Stimulated activated CD4-positive, alpha-beta T cell treated with anti-CD3 and anti-CD28 coated beads, TNF-alpha, amount 100 ng/mL, for 24 hours (primary cell): ENCODE measurements around the gene TNFRSF6B.
A peak's percentile ranks its signal among the peaks of the same experiment; 100 is the strongest.
"Not testable (repeated sequence)": the region's sequence is repeated elsewhere in the genome, so short reads cannot be mapped to it uniquely, and the experiment has no call there.

ENCODE experiments used
- DNase-seq, 3 experiments: peaks; one replicate each; pipeline ENCODE4 v3.0.0-alpha.2; 2020; ENCODE audit warnings: low read depth in 3 of 3

TNFRSF6B gene

DNA sequence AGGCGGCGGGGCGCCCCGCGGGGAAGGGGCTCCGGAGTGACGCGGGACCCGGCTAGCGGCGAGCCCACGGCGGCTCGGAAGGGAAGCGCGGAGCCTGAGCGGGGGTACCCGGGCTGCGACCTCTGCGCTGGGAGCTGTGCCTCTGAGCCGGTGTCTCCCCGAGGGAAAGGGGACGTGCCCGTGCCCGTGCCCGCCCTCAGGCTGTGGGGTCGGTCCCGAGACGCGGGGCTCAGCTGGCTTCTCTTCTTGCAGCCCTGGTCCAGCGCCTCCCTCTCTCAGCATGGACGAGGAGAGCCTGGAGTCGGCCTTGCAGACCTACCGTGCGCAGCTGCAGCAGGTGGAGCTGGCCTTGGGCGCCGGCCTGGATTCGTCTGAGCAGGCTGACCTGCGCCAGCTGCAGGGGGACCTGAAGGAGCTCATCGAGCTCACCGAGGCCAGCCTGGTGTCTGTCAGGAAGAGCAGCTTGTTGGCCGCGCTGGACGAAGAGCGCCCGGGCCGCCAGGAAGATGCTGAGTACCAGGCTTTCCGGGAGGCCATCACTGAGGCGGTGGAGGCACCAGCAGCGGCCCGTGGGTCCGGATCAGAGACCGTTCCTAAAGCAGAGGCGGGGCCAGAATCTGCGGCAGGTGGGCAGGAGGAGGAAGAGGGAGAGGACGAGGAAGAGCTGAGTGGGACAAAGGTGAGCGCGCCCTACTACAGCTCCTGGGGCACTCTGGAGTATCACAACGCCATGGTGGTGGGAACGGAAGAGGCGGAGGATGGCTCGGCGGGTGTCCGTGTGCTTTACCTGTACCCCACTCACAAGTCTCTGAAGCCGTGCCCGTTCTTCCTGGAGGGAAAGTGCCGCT lies 12.1 kb downstream of the TNFRSF6B start:
- DNase-seq = no peak

- no peak for DNase-seq
Measured at GRCh38 chr20:63709149-63709527, 12.7 kb downstream of the TNFRSF6B start.

DNA sequence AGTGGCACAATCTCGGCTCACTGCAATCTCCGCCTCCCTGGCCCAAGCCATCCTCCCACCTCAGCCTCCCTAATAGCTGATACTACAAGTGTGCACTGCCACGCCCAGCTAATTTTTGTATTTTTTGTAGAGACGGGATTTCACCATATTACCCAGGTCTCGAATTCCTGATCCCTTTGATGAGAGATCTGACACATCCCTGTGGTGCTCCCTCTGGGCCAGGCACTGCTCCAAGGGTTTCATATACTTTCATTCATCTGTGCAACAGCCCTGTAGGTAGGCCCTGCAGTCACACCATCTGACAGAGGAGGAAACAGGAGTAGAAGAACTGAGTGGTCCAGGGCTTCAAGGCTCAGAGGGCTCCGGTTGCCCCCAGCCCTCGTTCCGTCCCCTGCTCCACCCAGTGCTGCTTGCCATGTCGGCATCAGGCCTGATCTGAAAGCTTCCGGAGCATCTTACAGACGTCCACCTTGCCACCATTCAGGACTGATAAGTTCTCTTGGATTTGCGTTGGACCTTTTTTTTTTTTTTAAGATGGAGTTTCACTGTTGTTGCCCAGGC lies 14.7 kb downstream of the TNFRSF6B start:
- DNase-seq = no peak

DNA sequence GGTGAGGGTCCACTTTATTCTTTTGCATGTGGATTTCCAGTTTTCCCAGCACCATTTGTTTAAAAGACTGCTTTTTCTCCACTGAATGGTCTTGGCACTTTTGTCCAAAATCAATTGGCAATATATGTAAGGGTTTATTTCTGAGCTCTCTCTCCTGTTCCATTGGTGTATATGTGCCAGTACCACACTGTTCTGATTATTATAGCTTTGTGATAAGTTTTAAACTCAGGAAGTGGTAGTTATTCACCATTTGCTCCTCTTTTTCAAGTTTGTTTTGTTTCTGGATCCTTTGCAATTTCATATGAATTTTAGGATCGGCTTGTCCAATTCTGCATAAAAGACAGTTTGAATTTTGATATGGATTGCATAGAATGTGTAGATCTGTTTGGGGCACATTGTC lies 15.7 kb downstream of the TNFRSF6B start:
- DNase-seq = no peak

GRCh38 chr20:63714858-63715257 lies 18.4 kb downstream of the TNFRSF6B start:
- no peak for DNase-seq

DNA sequence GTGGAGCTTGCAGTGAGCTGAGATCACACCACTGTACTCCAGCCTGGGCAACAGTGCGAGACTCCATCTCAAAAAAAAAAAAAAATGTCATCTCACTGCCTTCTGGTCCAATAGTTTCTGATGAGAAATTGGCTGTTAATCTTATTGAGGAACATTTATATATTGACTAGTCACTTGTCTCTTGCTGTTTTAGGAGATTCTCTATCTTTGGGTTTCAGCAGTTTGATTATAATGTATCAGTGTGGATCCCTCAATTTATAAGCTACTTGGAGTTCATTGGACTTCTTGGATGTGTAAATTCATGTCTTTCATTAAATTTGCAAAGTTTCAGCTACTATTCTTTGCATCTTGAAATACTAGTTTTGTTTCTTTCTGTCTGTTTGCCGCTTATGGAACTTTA lies 22.5 kb downstream of the TNFRSF6B start:
- no peak for DNase-seq

- DNase-seq = not testable (repeated sequence)
Measured at GRCh38 chr20:63722967-63723622, 26.6 kb downstream of the TNFRSF6B start.

GRCh38 chr20:63730189-63730733 lies 33.8 kb downstream of the TNFRSF6B start:
- not testable (repeated sequence) for DNase-seq

DNA sequence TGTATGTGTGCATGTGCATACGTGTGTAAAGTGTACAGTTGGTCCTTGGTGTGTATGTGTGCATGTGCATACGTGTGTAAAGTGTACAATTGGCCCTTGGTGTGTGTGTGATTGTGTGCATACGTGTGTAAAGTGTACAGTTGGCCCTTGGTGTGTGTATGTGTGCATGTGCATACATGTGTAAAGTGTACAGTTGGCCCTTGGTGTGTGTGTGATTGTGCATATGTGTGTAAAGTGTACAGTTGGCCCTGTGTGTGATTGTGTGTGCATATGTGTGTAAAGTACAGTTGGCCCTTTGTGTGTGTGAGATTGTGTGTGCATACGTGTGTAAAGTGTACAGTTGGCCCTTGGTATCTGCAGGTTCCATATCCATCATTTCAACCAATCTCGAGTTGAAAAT lies 35.0 kb downstream of the TNFRSF6B start:
- DNase-seq = no peak

GRCh38 chr20:63732118-63733095 lies 36.0 kb downstream of the TNFRSF6B start:
- DNase-seq = no peak

DNA sequence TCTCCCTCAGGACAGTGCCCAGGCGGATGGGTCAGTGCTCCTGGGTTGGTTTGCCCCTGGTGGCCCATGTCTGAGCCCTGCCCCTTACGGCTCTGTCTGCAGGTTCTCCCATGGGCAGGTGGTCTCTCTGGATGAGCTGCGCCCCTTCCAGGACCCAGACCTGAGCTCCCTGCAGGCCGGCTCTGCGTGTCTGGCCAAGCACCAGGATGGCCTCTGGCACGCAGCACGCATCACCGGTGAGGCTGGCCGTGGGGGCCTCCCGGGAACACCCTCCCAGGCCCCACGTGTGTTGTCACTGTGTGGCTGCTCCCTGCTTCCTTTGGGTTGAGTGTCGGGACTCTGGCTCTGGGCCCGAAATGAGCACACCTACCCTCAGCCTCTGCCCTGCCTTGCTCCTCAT lies 36.7 kb downstream of the TNFRSF6B start:
- no peak for DNase-seq

GRCh38 chr20:63733579-63734081 lies 37.2 kb downstream of the TNFRSF6B start:
- DNase-seq = no peak

DNA sequence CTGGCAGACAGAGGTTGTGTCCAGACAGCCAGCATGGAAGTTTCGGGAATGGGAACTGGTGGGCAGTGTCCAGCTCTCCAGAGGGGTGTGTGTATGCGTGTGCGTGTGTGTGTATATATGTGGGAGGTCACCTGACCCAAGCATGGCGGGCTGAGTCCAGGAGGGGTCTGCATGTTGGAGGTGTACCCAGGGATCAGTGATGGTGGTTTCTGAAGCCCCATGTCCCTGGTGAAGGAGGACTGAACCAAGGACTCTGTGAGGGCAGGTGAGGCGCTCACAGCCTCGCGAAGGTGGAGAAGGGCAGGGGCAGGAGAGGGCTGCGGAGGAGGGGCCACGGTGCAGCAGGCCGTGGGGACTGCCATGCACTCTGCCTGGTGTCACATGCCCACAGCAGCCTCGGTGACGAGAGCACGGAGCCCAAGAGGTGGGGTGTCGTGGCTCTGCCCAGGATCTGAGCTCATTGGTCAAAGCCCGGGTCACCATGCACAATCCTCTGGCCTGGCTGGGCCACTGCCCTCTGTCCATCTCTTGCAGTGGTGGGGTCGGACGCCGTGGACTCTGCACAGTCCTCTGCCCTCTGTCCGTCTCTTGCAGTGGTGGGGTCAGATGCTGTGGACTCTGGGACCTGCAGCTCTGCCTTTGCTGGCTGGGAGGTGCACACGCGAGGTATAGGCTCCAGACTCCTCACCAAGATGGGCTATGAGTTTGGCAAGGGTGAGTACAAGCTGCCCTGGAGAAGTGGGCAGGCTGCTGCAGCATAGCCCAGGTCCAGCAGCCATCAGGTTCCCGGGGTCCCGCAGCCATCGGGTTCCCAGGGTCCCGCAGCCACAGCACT lies 37.9 kb downstream of the TNFRSF6B start:
- DNase-seq = no peak

DNA sequence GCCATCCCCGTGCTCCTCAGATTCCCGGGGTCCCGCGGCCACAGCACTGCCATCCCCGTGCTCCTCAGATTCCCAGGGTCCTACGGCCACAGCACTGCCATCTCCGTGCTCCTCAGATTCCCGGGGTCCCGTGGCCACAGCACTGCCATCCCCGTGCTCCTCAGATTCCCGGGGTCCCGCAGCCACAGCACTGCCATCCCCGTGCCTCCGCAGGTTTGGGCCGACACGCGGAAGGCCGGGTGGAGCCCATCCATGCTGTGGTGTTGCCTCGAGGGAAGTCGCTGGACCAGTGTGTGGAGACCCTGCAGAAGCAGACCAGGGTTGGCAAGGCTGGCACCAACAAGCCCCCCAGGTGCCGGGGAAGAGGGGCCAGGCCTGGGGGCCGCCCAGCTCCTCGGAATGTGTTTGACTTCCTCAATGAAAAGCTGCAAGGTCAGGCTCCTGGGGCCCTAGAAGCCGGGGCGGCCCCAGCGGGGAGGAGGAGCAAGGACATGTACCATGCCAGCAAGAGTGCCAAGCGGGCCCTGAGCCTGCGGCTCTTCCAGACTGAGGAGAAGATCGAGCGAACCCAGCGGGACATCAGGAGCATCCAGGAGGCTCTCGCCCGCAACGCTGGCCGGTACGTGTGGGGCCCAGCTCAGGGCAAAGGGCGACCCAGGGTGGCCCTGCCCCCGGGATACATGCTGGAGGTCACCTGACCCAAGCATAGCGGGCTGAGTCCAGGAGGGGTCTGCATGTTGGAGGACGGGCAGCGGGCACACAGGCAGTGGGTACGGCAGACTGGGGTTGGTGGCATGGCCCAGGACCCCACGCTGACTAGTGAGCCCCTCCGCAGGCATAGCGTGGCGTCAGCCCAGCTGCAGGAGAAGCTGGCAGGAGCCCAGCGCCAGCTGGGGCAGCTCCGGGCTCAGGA lies 38.8 kb downstream of the TNFRSF6B start:
- no peak for DNase-seq

DNA sequence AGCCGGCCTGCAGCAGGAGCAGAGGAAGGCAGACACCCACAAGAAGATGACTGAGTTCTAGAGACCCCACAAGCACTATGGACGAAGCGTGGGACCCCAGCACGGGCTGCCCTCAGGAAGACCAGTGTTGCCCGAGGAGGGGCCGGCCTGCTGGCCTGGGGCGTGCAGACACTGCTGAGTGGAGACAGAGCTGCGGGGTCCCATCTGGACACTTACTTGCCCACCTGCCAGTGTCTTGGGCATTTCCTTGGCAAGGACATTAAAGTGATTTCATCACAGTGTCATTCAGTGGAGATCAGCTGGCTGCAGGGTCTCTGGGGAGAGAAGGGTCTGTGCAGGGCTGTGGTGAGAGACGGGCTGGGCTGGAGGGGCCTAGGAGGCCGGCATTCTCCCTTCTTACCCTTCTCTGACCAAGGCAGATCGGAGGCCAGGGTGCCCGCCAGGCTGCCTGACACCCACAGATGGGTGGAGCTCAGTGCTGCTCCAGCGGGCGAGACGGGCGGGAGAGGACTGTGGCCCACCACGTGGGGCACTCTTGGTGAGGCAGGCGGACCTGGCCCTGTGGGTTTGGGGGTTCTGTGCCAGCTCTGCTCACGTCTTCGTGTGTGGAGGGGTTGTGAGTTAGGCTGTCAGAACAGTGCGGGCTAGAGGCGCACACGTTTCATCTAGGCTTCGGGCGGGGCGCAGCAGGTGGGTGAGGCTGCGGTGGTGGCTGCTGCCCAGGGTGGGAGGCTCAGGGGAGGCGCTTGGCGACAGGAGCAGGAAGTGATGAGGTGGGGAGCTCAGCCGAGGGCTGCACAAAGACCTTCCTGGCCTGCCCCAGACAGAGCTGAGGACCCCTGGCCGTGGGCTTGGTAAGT lies 39.6 kb downstream of the TNFRSF6B start, which contains the start of gene LIME1:
Gene LIME1 (plus strand): TSS at position 806 of the 860 bp plus-strand sequence. CDS start 886 bp downstream, outside the sequence.
- DNase-seq = peak in 1 of 3 experiments; percentile 58

- DNase-seq = peak in 1 of 3 experiments; percentile 44
Measured at GRCh38 chr20:63736893-63737694, 40.6 kb downstream of the TNFRSF6B start.

DNA sequence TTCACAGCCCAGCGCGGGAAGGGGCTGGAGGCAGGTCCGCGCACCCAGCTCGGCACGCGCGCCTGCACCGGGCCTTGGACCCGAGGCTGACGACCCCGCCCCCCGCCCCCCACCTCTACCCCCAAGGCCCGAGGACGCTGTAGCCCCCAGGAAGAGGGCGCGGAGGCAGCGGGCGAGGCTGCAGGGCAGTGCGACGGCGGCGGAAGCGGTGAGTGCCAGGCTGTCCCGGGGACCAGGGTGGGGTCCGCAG lies 41.2 kb downstream of the TNFRSF6B start:
- no peak for DNase-seq
